GM21390 (cell line): ENCODE data around the gene LAMTOR3.
A peak's percentile ranks its signal among the peaks of the same experiment; 100 is the strongest.

Experiments used
- ATAC-seq: cut with Tn5 transposase; IDR thresholded peaks from one replicate; pipeline ENCODE4 v1.9.1; 2021; ENCODE audit not compliant: unreplicated experiment

LAMTOR3 gene

DNA sequence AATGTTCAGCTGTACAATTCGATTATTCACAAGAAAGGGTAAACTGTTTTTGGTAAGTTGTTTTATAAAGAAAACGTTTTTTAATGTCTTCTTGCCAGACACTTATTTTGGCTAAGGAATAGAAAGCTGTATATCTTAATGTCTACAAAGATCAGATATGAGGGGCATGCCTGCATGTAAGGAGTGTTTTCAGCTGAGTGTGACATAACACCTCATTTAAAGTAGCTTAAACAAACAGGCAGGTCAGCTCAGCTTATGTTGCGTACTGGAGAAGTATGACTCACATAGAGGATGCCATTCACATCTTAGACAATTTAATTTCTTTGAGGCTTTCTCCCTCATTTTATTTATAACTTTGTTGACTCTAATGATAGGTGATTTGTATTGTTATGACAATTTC is 30.4 kb downstream of the LAMTOR3 start:
- ATAC-seq = no peak

DNA sequence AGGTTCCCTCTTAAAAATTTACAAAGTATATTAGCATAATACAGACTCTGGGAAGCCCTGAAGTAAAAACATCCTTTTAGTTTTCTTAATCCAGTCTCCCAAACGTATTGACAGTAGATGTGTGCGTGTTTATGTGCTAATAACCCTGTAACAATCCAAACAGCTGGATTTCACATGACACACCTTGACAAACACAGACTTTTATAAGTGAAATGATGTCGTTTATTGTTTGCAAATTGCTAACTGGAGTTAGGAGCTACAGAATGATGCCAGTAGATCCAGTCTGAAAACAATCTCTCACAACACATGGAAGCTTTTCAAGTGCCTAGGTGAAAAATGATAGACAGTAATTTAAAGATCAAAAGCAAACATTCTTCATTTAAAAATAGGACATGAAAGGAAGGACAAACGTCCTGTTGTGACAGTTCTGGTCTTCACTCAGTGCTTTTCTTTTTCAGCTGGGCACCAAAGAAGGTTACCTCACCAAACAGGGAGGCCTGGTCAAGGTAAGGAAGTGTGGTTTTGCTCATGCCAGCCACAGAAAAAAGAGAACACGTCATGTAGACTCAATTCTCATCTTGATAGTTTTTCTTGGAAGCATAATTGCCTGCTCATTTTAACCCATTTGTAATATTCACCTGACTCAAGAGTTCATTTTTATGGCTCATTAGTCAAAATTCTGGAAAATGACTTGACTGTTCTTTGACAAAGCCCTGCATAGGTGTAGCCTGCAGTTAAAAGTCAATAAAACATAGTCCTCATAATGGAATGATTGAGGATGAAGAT is 32.9 kb downstream of the LAMTOR3 start:
- peak; percentile 44 for ATAC-seq

DNA sequence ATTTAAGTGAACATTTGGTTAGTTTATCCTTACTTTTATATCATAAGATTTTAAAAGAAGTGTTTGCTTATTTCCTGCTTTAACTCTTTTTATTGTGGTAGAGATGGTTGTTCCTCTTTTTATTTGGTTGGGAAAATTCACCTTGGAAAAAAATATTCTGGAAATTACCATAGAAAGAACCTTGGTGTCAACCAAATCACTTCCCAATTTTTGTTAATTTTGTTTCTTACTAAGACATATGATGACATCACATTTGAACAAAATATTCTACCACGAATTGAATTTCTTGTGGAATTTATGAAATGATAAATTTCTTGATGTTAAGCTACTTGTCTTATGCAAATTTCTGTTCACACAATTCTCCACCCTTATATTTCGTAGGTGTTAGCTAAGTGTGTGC is 33.7 kb downstream of the LAMTOR3 start:
- no peak for ATAC-seq

DNA sequence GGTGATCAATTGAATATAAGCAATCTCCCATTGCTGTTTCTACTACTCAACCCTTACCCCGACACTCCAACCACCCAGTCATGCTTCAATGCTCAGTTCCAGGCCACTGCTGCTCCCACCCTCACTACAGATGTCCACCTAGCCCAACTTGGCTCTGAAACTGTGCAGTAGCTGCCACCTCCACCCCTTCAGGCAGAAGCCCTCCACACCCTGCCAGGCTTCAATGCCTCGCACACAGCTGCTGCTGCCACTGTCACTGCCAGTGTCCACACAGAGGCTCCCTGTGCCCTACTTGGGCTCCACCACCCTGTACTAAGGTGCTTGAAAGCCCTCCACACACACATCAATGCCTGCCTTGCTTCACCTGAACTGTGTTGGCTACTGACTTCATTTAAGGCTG is 34.6 kb downstream of the LAMTOR3 start:
- peak; percentile 42 for ATAC-seq

DNA sequence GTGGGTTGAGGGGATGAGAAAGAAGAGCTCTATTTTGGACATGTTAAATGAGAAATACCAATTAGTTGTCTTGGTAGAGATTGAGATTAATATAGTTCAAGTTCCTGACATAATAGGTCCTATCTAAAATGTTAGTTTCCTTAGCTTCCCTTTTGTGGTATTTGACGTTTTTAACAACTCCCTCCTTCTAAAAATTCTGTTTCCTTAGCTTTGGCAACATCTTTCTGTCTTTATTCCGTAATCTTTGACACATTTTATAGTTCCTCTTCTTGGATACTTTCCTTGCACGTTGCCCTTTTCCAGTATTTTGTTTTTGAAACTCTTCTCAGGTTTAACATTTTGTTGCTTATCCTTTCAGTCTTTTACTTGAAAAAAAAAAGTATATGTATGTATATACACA is 36.9 kb downstream of the LAMTOR3 start:
- ATAC-seq = no peak

DNA sequence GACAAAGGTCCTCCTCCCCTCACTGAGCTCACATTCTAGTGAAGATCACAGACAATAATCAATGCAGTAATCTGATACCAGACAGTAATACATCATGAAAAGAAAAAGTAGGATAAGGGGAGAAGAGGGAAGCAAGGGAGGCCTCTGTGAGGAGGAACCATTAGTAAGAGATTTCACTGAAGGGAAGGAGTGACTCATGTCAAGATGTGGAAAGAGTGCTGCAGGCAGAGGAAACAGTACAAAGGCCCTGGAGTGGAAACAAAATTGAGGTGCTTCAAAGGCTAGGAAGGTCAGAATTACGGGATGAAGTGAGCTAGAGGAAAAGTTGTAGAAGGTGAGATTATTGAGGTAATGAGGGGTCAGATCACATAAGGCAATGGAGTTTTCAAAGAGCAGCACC is 38.1 kb downstream of the LAMTOR3 start:
- ATAC-seq = no peak

DNA sequence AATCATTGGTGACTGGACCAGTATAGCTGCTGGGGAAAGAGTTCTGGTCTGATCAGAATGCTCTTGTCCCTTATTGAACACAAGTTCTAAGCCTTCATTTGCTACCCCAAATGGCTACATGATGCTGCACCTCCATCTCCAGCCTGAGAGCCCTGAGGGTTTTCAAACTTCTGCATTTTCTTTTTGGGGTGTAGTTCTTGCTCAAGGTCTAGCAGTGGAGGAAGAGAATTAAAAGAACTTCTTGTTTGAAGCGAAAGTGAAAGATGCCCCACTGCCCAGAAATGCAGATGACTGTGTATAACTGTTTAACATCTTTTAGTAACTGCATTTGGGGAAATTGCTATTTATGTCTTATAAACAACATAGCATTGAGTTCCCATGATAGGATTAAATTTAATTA is 38.5 kb downstream of the LAMTOR3 start:
- ATAC-seq = peak; percentile 43

DNA sequence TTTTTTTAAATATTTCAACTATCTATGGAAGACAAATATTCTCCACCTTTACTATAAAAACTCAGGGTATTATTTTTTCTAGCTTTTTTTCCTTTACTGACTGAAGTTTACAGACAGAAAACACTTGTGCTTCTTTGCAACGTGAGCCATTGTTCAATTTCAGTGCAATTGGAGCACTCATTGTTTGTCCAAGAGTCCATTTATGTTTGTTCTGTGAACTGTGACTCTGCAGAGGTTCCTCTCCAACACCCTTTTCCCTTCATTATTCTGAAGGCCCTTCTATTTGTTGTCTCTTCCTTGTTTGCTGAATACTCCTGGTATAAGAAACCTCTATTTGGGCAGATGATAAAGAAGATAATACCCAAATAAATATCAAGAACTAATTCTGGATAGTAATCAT is 40.2 kb downstream of the LAMTOR3 start:
- no peak for ATAC-seq

DNA sequence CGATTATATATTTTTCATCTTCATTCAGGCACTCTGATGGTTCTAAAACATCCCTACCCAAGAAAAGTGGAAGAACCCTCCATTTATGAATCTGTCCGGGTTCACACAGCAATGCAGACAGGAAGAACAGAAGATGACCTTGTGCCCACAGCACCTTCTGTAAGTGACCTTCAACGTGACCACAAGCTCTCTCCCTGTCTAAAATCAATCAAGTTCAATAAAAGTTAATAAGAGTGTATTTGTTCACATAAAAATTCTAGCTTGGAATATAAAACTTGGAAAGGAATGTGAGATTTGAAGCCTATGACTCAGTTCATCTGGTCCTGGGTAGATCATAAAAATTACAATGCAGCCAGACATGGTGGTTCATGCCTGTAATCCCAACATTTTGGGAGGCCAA is 41.0 kb downstream of the LAMTOR3 start:
- ATAC-seq = no peak

DNA sequence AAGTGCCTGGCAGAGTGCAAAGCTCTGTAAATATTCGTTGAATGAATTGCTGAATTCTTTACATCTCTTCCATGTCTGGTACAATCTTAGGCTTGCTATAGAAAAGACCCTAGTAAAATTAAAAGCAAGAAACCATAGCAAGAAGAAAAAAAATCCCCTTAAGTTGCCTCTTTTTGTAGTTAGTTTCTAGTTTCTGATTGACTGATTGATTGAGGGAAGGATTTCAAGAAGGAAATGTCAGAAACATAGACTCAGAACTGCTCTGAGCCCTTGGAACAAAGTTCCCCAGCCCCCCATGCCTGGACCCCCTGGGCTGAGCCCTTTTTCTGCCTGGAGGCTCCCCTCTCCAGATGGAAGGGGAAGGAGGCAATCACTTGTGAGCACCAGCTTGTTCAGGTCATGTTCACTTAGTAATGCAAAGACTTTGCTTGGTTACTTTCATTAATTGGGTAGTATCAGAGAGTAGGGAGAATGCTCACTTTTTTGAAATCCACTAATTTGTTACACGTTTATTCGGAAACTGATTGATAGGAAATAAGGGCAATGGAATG is 42.0 kb downstream of the LAMTOR3 start:
- ATAC-seq = no peak

DNA sequence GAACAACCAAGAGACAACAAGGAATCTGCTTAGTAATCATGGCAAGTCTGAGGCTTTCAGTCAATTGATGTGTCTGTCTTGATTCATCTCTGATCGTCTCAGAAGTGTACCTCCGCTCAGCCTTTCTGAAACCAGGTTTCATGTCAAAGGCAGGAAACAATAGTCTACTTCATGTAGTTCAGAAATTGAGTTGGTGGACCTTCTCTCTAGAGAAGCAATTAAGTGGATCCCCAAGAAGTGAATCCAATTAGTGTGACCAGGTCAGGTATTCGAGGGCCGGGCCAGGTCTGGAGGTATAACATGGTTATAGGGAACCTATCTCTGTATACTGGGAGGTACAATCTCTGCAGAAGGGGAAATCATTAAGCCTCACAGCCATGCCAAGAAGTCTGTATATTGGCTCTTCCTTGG is 45.6 kb downstream of the LAMTOR3 start:
- ATAC-seq = peak; percentile 35

DNA sequence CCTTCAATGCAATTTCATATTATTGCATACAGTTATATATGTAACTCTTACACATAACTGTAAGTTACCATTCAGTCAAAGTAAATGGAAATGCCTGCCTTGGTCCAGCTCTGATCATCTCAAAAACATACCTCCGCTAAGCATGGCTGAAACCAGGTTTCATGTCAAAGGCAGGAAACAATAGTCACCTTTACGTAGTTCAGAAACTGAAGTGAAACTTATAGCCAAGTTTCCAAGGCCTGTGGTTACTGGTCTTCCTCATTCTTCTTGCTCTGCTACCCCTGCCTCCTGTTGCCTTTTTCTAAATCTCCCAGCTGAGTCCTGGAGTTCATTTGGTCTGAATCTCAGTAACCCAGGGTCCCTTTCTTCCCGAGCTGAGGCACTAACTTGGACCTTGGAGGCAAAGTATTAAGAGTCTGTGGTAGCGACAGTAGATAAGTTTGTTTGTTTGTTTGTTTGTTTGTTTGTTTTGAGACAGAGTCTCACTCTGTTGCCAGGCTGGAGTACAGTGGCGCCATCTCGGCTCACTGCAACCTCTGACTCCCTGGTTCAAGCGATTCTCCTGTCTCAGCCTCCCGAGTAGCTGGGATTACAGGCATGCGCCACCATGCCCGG is 46.8 kb downstream of the LAMTOR3 start:
- peak; percentile 56 for ATAC-seq

DNA sequence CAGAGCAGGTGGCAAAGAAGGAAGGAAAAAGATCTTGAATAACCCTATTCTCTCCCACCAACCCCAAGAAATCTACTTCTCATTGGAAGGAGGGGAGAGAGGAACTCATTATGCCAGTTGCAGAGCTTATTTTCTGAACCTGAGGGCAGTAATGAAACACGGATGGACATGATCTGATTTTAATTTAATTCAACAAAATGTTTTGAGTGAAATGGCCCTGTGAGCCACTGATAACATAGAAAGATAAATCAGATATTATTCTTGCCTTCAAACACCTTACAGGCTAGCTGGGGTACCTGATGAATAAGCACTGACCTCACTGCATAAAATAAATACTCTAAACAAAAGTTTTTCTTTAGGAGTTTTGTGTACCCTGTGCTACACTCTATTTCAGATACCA is 47.3 kb downstream of the LAMTOR3 start:
- no peak for ATAC-seq

DNA sequence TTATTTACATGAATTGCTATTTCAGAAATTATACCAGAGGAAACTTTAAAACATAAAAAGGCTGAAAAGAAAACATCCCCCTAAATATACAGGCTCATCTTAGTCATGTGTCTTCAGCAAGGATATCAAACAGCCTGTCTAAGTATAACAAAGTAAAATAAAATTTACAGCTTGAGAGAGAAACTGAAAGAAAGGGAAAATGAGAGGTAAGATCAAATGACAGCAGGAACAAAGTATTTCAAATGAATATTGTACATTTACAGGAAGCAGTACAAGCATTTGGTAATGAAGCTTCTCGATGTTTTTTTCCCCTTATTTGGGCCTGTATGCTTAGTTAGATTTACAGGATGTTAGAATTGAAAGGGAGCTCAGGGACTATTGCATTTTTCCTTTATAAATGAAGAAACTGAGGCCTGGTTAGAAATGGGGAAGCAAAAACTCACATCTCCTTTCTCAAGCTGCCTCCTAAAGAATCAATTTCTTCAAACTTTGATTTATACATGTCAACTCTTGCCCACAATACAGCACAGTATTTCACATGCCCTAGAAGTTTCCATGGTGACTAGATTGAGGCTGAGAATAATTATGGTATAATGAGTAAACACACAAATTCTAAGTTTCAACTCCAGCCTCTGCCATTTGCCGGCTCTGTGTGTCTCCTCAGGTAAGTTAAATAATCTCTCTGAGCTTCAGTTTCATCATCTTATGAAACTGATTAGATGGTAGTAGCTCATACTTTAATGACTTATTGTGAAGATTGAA is 48.3 kb downstream of the LAMTOR3 start:
- ATAC-seq = no peak

DNA sequence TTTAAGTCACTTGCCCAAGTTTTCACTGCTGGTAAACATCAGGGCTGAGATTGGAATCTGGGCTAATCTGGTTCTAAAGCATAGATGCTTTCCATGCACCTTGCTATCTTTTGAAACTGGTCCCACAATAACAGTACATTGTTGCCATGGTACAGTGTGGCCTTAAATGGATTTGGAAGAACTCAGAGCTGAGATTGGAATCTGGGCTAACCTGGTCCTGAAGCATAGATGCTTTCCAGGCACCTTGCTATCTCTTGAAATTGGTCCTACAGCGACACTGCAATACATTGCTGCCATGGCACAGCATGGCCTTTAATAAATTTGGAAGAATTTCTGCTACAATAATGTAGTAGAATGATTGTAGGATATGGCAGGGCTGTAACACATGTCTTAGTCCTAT is 49.0 kb downstream of the LAMTOR3 start:
- ATAC-seq = no peak

DNA sequence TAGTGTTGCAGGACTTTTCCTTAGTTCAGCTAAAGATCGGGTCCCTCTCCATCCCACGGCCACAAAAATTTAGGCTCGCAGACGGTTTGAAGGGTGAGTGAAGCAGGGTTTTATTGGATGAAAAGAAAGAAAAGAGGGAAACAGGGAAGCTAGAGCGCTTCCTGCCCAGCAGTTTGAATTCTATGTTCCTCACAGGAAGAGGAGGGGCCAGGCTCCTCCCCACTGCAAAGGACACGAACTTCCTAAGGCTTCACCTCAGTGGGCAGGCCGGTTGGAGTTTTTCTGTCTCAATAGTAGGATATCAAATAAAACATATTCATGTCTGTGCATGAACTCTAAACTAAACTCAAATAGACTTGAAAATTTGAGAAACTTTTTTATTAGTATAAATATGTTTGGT is 50.2 kb downstream of the LAMTOR3 start:
- no peak for ATAC-seq

DNA sequence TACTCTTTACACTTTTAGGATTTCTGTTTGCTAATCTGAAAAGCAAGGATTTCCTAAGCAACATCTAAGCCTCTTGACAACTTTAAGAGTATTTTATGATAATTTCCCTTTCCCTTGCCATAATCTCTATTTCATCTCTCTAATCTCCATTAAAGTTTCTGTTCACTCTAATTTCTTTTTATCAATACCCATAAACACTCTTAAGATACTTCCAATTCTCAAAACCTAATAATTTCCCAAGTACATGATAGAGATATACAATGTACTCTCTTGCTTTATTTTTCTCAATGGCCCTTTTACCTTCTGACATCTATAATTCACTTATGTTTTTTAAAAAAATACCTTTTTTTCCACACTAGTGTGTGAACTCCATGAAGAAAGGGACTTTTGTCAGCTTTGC is 50.8 kb downstream of the LAMTOR3 start:
- ATAC-seq = no peak

DNA sequence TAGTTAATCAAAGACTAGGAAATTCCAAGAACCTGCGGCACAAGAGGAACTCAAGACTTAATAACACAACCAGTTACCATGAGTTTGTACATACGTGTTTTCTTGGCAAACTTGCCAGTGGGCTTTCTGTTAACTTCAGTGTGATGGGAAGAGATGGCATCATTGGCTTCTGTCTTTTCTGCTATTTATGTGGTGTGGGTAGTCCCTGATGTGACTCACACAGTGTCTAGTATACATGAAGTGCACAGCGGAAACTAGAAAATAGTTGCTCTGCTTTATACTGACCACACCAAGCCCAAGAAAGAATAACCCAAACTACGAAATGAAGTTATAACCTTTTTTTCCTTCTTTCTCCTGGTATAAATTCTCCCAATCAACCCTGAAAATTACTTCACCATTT is 53.1 kb downstream of the LAMTOR3 start:
- ATAC-seq = no peak

DNA sequence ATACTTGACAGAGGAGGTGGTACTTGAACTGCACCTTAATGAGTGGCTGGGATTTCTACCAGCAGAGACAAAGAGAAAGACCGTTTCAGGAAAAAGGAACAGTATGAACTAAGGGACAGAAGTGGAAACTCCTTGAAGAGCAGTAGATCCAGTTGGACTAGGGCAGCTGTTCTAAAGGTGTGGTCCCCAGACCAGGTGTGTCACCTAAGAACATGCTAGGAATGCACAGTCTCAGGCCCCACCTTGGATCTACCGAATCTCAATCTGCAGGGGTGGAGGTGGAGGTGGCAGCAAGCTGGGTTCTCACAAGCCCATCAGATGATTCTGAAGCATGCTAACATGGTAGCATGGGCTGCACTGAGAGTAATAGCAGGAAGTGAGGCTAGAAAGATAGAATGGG is 55.3 kb downstream of the LAMTOR3 start:
- ATAC-seq = no peak

DNA sequence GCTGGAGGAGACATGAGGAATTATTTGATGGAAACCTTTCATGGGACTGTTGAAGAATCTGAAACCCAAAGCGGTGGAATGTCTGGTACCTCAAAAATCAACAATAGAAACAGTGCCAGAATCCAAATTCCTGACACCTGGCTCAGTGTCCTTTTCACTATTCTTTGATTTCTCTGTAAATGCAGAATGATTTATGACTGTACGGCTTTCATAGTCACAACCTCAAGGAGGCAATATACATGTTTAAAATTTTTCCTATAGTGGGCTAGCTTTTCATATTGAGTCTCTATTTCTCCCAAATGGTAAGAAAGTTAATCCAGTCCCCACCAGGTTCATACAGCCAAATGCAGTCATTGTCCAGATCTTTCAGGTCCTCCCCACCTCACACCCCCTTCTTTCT is 58.3 kb downstream of the LAMTOR3 start:
- no peak for ATAC-seq

DNA sequence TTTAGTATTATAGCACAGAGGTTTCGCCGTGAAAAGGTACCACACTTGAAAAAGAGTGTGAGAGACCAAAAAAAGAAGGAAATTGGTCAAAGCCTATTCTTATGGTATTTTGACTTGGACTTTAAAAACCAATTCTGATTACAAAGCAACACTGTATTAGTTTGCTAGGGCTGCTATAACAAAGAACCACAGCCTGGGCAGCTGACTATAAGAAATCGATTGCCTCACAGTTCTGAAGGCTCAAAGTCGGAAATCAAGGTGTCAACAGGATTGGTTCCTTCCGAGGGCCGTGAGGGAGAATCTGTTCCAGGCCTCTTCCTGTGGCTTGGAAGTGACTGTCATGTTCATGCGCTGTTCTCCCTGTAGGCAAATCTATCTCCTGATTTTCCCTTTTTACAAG is 59.7 kb downstream of the LAMTOR3 start:
- ATAC-seq = no peak

DNA sequence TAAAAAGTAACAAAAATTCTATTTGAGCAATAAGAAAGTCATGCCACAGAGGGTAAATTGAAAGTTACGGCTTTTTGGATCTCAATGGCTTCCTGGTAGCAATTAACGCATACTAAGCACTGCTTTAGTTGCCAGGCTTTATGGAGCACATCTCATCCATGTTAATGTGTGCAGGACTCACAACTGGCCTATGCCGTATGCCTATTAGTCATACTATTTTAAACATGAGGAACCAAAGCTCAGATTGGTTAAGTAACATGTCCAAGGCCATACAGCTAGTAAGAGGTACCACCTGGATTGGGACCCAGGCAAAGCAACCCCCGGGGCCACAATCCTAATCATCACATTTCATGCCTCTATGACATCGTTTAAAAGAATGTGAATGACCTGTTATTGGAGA is 60.5 kb downstream of the LAMTOR3 start:
- ATAC-seq = no peak
